ENCODE results near the gene SLFN11.
"Not testable (repeated sequence)": the region's sequence is repeated elsewhere in the genome, so short reads cannot be mapped to it uniquely, and the experiment has no call there.

The SLFN11 gene

DNA sequence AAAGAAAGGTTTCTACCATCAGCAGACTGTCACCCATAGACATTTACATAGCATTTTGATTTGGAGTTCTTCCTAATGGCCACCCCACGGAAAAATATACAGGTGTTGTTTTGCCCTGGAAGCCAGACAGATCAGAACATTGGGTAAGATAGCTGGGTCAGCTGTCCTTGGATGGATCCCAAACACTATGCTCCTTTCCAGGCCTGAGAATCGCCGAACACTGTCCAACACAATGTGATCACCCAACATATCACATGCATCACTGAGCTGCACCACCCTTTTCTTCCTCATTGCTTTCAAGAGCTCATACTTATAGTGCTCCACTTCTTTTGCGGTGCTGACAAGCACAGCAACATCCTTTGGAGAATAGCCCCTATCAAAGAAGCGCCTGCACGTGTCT is 21.1 kb downstream of the SLFN11 start:
- DNase-seq (ENCODE audit: low read depth, low spot score): no peak

DNA sequence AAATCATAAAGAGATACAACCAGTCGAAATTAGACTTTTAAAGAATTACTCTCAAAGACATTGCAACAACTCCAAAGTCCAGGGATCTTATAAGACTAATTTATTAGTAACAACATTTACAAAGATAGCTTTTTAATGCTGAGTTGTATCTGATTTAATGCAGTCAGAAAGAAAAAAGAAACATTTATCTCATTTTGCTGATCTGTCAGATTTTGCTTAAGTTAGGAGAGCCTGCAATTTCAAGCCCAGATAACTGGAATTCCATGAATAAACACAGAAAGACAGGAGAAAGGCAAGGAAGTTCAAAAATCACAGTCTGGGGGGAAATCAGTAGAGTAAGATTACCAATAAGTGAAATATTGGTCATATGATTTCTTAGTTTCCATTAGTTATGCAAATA is 22.9 kb downstream of the SLFN11 start:
- no peak for DNase-seq (ENCODE audit: low read depth, low spot score)

DNA sequence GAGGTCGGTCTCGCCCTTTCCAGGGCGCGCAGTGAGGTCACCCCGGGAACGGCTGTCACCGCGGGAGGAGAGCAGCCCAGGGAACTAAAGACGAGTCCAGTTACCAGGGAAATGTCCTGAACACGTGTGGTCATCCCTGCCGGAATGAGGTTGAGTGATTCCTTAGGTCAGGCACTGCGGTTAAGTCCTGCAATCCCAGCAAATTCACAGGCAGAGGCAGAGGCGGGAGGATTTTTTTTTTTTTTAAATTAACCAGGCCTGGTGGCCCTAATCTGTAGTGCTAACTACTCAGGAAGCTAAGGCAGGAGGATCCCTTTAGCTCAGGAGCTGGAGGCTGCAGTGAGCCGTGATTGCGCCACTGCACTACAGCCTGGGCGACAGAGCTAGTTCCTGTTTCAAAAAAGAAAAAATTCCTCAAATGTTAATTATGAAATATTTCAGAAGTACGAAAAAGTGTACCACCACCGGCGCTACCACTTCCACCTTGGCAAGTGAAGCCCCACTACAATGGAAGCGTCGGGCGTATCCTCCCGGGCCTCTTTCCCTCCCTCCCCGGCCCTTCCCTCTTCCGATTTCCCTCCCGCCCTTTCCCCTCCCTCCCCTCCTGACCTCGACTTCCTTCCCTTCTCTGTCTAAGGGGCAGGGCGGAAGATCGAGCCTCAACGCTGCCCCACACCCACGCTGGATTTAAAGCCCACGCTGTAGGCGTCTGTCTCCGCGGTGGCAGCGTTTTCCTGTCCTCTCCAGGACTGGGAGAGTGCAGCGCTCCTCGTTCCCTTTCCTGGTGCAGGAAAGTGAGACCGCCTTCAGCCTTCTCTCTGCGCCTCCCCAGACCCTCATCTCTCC is 27.3 kb downstream of the SLFN11 start:
- peak; percentile 23 for DNase-seq (ENCODE audit: low read depth, low spot score)

DNA sequence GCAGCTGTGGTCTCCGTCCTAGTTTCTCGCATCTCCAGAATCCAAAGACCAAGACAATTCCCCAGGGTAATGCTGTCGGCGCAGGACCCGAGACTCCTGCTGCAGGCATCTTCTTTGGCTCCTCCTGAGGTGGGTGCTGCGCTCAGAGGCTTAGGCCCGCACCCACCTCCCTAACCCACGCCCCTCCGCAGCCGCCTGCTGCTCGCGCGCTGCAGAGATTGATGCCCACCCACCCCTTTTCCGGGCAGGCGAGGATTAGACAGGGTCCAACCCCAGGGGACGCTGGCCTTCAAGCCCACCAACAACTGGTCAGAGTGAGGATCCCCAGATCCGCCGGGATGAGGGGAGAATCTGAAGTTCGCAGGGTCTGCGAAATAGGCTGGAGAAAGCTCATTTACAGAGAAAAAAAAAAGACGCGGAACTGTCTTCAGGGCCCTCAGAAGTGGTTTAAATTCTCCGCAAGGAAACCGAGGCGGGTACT is 27.9 kb downstream of the SLFN11 start:
- no peak for DNase-seq (ENCODE audit: low read depth, low spot score)

DNA sequence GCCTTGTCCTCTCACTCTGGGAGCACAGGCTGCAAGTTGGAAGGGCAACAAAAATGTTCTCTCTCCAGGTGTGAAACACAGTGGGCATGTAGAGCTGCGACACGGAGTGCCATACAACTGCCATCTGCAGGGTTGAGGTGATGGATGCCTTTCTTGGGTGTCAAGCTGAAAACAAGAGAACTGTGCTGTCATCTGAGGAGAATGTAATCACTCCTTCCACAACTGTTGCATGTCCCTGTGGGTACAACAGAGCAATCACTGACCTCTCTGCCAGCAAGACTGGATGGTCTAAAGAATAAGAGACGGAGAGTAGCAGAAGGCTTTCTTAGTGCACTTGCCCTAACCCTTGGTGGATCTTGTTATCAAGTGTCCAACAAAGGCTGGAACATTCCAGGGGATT is 29.2 kb downstream of the SLFN11 start:
- no peak for DNase-seq (ENCODE audit: low read depth, low spot score)

DNA sequence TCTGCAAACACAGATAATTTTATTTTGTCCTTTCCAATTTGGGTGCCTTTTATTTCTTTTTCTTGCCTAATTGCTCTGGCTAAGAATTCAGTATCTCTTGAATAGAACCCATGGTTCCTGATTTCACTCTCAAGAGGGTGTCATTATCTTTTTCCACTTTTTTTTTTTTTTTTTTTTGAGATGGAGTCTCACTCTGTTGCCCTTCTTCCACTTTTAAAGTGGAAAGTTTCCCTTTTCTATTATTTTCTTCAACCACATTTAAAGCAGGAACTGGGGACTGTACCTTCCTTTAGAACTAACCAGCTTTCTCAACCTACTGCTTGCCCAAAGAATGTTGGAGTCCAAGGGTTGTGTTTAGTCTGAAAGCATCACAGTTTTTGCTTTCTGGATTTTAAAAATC is 31.1 kb downstream of the SLFN11 start:
- DNase-seq (ENCODE audit: low read depth, low spot score): no peak

DNA sequence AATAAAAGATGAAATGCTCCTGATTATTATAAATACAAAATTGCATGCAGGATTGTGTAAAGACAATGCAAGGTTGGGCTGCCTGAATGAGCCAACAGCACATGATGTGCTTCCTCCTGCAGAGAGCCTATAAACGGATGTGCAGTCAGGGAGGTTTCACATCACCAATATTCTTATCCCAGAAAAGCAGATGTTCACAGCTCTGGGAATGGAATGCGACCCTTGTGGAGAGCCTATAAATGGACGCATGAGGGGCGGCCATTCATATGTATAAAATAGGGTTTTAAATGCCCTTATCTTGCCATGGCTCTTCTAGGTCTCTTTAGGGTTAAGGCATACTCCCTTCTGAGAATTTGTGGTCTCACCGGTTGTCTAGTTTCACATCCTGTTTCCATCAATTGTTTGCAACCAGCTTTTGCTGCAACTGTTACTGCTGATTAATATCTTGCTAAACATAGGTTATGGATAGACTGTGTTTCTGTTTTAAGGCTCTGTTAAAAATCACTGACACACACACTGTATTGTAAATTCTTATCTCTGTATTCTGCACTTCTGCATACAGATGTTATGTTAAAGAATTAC is 31.9 kb downstream of the SLFN11 start:
- DNase-seq (ENCODE audit: low read depth, low spot score): no peak

DNA sequence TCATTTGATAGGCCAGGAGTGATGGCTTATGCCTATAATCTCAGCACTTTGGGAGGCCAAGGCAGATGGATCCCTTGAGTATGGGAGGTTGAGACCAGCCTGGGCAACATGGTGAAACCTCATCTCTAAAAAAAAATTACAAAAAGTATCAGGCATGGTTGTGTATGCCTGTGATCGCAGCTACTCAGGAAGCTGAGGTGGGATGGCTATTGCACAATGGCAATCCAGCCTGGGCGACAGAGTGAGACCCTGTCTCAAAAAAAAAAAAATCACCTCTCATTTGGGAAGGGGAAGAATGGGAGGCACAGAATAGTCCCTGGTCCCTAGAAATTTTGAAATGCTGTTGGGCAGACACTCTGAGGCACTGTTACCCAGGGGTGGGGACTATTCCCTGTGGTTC is 35.2 kb downstream of the SLFN11 start:
- DNase-seq (ENCODE audit: low read depth, low spot score): no peak

DNA sequence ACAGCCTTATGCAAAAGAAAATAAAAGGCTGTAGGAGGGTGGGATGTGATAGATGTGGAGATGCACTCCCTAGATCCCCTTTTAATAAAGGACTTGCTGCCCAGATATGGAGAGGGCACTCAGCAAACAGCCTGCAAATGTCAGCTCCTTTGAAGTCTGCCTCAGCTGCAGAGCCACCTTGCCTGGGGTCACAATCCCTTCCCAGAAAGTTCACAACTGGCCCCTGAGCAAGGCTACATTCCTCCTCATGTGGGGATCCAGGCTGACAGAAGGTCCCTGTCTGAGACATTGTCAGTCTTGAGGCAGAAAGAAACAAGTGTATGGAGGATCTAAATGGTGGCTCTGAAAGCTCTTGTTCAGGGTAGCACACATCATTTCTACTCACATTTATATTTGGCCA is 36.1 kb downstream of the SLFN11 start:
- no peak for DNase-seq (ENCODE audit: low read depth, low spot score)

DNA sequence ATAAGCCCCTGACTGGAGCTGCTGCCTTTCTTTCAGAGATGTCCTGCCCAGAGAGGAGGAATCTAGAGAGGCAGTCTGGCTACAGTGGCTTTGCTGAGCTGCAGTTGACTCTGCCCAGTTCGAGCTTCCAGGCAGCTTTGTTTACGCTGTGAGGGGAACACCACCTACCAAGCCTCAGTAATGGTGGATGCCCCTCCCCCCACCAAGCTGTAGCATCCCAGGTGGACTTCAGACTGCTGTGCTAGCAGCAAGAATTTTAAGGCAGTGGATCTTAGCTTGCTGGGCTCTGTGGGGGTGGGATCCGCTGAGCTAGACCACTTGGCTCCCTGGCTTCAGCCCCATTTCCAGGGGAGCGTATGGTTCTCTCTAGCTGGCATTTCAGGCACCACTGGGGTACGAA is 39.8 kb downstream of the SLFN11 start:
- not testable (repeated sequence) for DNase-seq (ENCODE audit: low read depth, low spot score)

DNA sequence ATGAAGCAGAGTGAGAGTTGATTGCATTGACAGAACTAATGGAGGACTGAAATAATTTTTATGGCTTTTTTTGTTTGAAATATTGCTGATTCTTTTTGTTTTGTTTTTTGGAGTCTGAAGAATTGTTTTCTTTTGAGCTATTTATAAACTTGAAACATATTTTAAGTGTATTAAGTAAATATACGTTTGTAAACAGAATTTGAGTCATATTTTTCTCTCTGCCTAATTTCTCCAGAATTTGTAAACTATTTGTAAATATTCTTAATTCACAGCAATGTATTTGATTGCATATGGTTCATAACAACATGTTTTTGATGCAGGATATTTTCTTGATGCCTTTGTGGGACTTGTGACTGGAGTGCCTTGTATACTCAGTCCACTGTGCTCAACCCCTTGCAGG is 50.7 kb downstream of the SLFN11 start:
- no peak for DNase-seq (ENCODE audit: low read depth, low spot score)

DNA sequence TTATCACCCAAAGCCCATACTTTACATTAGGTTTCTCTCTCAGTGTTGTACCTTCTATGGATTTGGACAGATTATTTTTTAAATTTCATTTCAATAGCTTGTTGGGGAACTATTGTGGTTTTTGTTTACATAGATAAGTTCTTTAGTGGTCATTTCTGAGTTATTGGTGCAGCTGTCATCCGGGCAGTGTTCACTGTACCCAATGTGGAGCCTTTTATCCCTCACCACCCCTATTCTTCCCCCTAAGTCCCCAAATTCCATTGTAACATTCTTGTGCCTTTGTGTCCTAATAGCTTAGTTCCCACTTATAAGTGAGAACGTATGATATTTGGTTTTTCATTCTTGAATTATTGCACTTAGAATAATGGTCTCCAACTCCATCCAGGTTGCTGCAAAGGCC is 57.5 kb downstream of the SLFN11 start:
- DNase-seq (ENCODE audit: low read depth, low spot score): no peak

DNA sequence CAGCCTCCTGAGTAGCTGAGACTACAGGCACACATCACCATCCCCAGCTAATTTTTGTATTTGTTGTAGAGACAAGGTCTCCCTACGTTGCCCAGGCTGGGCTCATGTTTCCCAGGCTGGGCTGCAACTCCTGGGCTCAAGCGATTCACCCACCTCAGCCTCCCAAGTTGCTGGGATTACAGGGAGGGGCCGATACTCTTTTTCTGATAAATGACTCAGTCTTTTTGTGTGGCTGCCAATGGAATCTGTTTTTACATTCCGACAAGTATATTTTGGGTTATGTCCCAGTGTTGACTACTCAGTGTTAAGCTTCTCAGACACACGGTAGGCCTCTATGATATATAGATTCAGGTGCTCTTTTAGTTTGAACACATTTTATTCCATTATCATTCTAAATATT is 58.1 kb downstream of the SLFN11 start:
- DNase-seq (ENCODE audit: low read depth, low spot score): no peak

DNA sequence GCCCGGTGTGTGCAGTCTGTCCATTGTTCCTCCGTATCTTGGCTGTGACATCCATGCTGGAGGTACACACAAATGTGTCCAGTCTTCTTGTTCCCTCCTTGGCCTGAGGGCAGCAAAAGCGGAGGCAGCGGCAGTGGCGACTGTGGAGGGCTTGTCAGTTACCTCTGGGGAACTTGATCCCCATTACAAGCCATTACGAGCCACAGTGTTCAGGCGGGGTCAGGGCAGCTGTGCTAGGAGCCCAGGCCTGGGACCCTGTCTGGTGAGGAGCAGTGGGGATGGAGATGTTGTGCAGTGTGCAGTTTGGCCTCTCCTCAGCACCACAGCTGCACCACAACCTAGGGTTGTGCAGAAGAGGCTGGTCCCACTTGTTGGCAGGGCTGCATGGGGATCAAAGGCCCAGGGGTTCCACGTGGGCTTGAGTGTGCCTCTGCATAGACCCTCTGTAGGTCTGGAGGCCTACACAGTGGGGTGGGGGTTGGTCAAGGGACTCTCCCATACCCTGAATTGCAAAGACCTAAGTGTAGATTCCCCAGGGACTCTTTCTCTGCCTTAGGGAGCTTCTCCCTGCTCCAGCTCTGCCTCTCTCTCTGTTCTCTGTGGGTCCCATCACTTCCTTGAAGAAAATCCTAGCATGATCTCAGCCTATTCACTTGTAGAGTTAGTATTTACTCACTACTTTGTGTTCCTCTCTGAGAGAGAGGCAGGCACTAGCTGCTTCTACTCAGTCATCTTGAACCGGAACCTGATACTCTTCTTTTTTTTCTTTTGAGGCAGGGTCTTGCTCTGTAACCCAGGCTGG is 58.8 kb downstream of the SLFN11 start:
- no peak for DNase-seq (ENCODE audit: low read depth, low spot score)

DNA sequence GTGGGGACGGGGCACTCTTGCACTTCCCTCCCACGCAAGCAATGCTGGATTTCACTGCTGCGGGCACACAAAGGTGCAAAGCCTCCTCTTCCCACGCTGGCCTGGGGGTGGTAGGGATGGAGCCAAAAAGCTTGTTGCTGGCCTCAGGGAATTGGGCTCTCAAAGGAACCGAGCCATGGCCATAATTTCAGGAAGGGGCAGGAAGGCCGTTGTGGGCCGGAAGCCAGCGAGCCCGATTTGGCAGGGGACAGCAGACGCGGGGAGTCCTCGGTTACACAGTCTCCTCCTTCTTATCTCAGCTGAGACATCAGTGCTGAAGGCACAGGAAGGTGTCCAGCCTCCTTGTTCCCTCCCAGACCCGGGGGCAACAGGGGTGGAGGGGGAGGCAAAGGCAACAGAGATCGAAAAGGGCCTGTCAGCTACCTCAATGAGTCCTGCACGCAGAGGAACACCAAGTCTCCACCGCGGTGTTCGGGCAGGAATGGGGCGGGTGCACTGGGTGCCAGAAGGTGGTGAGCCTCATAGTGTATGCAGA is 59.5 kb downstream of the SLFN11 start:
- no peak for DNase-seq (ENCODE audit: low read depth, low spot score)

DNA sequence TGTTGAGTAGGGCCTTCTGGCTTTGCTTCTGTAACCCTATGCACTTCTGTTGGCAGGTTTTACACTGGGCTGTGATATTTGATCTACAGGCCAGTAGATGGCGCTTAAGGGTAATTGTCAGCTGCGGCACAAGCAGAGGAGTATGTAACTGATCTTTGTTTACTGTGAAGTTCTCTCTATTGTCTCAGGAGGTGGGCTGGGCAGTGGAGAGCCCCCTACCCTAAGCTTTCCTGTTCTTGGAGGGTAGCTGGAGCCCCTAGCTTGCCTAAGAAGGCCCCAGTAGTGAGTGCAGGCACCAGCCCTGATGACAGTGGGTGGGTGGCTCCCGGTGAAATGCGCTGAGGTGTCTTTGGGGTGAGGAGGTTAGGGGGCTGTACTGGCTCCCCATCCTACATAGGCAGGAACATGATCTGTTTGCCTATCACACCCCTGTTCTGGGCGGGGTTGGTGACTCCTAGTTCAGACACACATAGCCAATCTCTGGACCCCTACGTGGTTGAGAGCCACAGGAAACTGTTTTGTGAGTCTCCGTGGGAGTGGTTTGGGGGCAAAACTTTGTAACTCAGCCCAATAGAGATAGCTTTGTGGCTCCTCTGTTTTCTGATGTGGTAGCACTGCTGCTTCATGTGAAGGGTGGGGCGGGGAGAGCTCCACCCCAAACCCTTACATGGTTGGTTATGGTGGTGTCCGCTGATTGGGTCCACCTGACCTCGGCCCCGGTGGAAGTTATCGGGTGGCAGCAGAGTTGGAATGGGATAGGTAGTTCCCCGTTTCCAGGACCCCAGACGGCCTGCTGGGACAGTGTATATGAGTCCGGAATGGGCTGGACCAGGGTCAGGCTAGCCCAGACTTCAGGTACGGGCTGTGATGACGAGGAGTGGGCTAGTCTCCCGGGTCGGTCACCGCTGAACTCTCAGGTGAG is 60.4 kb downstream of the SLFN11 start:
- peak; percentile 59 for DNase-seq (ENCODE audit: low read depth, low spot score)

DNA sequence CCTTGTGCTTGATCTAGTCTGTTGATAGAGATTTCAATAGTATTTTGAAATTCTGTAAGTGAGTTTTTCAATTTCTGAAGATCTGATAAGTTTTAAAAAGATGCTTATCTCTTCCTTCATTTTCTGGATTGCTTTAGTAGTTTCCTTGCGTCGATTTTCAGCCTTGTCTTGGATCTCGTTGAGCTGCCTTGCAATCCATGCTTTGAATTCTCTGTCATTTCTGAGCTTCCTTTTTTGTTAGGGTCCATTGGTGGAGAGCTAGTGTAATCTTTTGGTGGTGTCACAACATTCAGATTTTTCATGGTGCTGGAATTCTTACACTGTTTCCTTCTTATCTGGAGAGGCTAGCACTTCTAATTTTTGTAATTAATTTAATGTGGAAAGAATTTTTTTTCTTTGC is 61.1 kb downstream of the SLFN11 start:
- no peak for DNase-seq (ENCODE audit: low read depth, low spot score)

DNA sequence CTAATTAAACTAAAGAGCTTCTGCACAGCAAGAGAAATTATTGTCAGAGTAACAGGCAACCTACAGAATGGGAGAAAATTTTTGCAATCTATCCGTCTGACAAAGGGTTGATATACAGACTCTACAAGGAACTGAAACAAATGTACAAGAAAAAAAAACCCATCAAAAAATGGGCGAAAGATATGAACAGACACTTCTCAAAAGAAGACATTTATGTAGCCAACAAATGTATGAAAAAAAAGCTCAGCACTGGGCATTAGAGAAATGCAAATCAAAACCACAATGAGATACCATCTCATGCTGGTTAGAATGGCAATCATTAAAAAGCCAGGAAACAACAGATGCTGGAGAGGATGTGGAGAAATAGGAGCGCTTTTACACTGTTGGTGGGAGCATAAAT is 64.1 kb downstream of the SLFN11 start:
- not testable (repeated sequence) for DNase-seq (ENCODE audit: low read depth, low spot score)

Measured in iPS DF 19.7 (cell line).